HepG2 (cell line): ENCODE data around the gene CMYA5. TPM values are rescaled to one million over a fixed set of nuclear protein-coding genes. Genes with fewer than 3 reads are reported as not detected.

ENCODE experiments used
- ETV5 ChIP-seq: IDR thresholded peaks from 2 replicates; pipeline ENCODE4 v1.6.1; 2018; ENCODE audit warnings: missing biosample characterization, missing genetic modification reagents, inconsistent platforms, borderline replicate concordance
- IRX3 ChIP-seq: sonication (generic); formaldehyde crosslinking; IDR thresholded peaks from 2 replicates; pipeline ENCODE4 v1.8.1; 2023; ENCODE audit warnings: mild to moderate bottlenecking, low read depth, missing genetic modification reagents, borderline replicate concordance
- KLF6 ChIP-seq: IDR thresholded peaks from 2 replicates; pipeline ENCODE4 v1.8.0; 2016; ENCODE audit warnings: missing biosample characterization, missing genetic modification reagents
- POLR2AphosphoS5 ChIP-seq: IDR thresholded peaks from 2 replicates; pipeline ENCODE4 v1.6.1; 2012; ENCODE audit warnings: low read depth, low read length
- POLR2G ChIP-seq: fragments of 200-400 bp; formaldehyde crosslinking; IDR thresholded peaks from 2 replicates; pipeline ENCODE4 v1.6.1; 2018; ENCODE audit warnings: mild to moderate bottlenecking, low read depth, low read length, moderate library complexity
- PRMT3 ChIP-seq: sonication (generic); formaldehyde crosslinking; IDR thresholded peaks from 2 replicates; pipeline ENCODE4 v1.8.1; 2022; ENCODE audit warnings: low read depth, mild to moderate bottlenecking, moderate library complexity, missing genetic modification reagents, borderline replicate concordance
- SKIL ChIP-seq: sonication (generic); formaldehyde crosslinking; IDR thresholded peaks from 2 replicates; pipeline ENCODE4 v1.8.0; 2022; ENCODE audit warnings: missing genetic modification reagents, mild to moderate bottlenecking, moderate library complexity, borderline replicate concordance
- SP5 ChIP-seq: IDR thresholded peaks from 2 replicates; pipeline ENCODE4 v1.6.1; 2016; ENCODE audit warnings: low read depth, borderline replicate concordance
- SUZ12 ChIP-seq: fragments of 150-350 bp; IDR thresholded peaks from 2 replicates; pipeline ENCODE4 v1.6.1; 2014; ENCODE audit warnings: low read depth, low read length
- ZNF609 ChIP-seq: sonication (generic); formaldehyde crosslinking; IDR thresholded peaks from 2 replicates; pipeline ENCODE4 v1.4.0; 2020; ENCODE audit warnings: mild to moderate bottlenecking, missing genetic modification reagents, borderline replicate concordance
- polyA plus RNA-seq, 8 experiments: library from polyadenylated mRNA; depleted of rRNA in 3 of 8; stranded (reverse) in 7 of 8; unstranded in 1 of 8; fragments of >200 nt; fragmentation: Illumina TruSeq in 4 of 8; extraction: Trizol in 4 of 8; gene quantifications; 2 replicates each; pipeline versions ENCODE4 v1.2.1 to v1.2.3, GENCODE V29; 2011 to 2016; ENCODE audit warnings: low read depth in 4 of 8, missing spikeins in 1 of 8, mixed read lengths in 1 of 8; ENCODE audit not compliant: insufficient read depth in 1 of 8
- total RNA-seq, 5 experiments: library from RNA; depleted of rRNA; stranded (reverse); fragments of >200 nt; fragmentation: Illumina TruSeq; extraction: Trizol; gene quantifications; 2 replicates each; pipeline ENCODE4 v1.2.3, GENCODE V29; 2016; ENCODE audit warnings: low read depth in 1 of 5
- TF ChIP-seq, protein P1 (sequence below): sonication (generic); formaldehyde crosslinking; IDR thresholded peaks from 2 replicates; pipeline ENCODE4 v1.4.0; 2020; ENCODE audit warnings: missing genetic modification reagents, borderline replicate concordance
- TF ChIP-seq, protein P2 (sequence below): sonication (generic); formaldehyde crosslinking; IDR thresholded peaks from 2 replicates; pipeline ENCODE4 v1.4.0; 2020; ENCODE audit warnings: mild to moderate bottlenecking, missing genetic modification reagents

Gene CMYA5
- total and polyA plus RNA-seq, 2 of the 13 experiments (the other 11 are each of a cell fraction or from before 2014, with no cell fraction given), result 0.13 to 0.51 TPM

DNA sequence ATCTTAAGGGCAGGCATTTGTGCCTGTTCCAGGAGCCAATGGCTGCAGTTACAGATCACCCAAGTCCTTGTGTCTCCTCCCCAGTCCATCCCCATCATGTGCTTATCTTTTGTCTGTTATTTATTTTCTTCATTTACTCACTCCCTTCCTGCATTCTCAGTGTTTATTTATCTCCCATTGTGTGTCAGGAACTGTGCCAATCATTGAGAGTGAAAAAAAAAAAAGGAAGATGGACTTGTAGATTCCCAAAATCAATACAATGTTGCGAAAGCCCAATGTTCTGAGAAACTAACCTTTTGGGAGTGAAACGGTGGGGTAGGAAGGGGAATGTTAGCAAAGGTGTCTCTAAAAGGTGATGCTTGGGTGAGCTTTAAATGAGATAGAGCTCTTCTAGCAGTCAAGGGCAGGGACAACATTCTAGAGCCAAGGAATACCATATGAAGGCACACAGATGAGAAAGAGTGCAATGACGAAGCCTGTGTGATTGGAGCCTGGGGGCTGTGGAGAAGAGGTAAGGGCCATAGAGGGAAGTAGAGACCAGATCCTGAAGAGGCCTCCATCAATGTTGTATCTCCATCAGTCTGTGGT lies 53.0 kb downstream of the CMYA5 start (continued):
- TF ChIP-seq POLR2G (no peak), IRX3 (no peak), SKIL (CRISPR knock-in tag) (no peak), POLR2AphosphoS5 (no peak), SP5 (peak; percentile 77), ETV5 (no peak), KLF6 (CRISPR knock-in tag) (0 out of 2 replicates have a peak, but pooled peaks have one; percentile 44), ZNF609 (peak; percentile 26; the same call in 1 of the 2 replicates), SUZ12 (no peak), PRMT3 (CRISPR knock-in tag) (no peak)
- TF ChIP-seq, protein P1, sequence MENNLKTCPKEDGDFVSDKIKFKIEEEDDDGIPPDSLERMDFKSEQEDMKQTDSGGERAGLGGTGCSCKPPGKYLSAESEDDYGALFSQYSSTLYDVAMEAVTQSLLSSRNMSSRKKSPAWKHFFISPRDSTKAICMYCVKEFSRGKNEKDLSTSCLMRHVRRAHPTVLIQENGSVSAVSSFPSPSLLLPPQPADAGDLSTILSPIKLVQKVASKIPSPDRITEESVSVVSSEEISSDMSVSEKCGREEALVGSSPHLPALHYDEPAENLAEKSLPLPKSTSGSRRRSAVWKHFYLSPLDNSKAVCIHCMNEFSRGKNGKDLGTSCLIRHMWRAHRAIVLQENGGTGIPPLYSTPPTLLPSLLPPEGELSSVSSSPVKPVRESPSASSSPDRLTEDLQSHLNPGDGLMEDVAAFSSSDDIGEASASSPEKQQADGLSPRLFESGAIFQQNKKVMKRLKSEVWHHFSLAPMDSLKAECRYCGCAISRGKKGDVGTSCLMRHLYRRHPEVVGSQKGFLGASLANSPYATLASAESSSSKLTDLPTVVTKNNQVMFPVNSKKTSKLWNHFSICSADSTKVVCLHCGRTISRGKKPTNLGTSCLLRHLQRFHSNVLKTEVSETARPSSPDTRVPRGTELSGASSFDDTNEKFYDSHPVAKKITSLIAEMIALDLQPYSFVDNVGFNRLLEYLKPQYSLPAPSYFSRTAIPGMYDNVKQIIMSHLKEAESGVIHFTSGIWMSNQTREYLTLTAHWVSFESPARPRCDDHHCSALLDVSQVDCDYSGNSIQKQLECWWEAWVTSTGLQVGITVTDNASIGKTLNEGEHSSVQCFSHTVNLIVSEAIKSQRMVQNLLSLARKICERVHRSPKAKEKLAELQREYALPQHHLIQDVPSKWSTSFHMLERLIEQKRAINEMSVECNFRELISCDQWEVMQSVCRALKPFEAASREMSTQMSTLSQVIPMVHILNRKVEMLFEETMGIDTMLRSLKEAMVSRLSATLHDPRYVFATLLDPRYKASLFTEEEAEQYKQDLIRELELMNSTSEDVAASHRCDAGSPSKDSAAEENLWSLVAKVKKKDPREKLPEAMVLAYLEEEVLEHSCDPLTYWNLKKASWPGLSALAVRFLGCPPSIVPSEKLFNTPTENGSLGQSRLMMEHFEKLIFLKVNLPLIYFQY (CRISPR knock-in tag), result no peak
- TF ChIP-seq, protein P2, sequence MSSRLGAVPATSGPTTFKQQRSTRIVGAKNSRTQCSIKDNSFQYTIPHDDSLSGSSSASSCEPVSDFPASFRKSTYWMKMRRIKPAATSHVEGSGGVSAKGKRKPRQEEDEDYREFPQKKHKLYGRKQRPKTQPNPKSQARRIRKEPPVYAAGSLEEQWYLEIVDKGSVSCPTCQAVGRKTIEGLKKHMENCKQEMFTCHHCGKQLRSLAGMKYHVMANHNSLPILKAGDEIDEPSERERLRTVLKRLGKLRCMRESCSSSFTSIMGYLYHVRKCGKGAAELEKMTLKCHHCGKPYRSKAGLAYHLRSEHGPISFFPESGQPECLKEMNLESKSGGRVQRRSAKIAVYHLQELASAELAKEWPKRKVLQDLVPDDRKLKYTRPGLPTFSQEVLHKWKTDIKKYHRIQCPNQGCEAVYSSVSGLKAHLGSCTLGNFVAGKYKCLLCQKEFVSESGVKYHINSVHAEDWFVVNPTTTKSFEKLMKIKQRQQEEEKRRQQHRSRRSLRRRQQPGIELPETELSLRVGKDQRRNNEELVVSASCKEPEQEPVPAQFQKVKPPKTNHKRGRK (CRISPR knock-in tag), result no peak
